ENCODE data around the gene ARID3C. TPM values are rescaled to one million over a fixed set of nuclear protein-coding genes. Genes with fewer than 3 reads are reported as not detected.
A peak's percentile ranks its signal among the peaks of the same experiment; 100 is the strongest.

The ARID3C gene
- total RNA-seq, 4 donors from 2014 or later: 0.53 TPM; not detected in 3

- no peaks in the 10 kb centered on the region for H3K36me3 ChIP-seq
- H3K27ac ChIP-seq: no peak overlapping the region
- TF ChIP-seq POLR2A (IDR thresholded peaks at IDR 0.05): no peak
- no peak for TF ChIP-seq CTCF (IDR thresholded peaks at IDR 0.05)
- peaks cover 0 to 70% (median 9%) of the 10 kb centered on the region in 4 donors for H3K4me1 ChIP-seq
- no peak overlapping the region for H3K4me3 ChIP-seq
- no peak for DNase-seq
- no peaks in the 10 kb centered on the region for H3K9me3 ChIP-seq
- H3K27me3 ChIP-seq: peaks cover 0 to 17% of the 10 kb centered on the region in 2 donors
Measured at GRCh38 chr9:34575241-34575640, 53.6 kb downstream of the ARID3C start.

DNA sequence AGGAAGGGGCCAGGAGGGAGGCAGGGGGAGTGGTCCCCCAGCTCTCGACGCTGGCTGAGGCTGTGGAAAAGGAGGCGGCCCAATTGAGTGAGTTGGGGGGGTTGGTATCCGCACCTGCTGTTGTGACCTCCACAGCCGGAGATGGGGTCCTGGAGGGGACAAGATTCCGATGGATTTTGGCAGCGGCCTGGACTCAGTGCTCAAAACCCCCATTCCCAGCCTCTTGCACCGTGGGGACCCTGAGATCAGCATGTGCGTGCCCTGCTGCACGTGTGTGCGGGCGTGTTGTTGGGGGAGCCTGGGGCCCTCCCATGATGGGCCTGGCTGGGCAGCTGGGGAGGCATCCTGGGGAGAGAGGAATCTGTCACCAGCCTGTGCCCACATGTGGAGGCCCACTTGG lies 54.3 kb downstream of the ARID3C start:
- H3K27ac ChIP-seq: no peak overlapping the region
- H3K4me3 ChIP-seq: no peak overlapping the region
- TF ChIP-seq POLR2A (IDR thresholded peaks at IDR 0.05) (no peak), CTCF (IDR thresholded peaks at IDR 0.05) (no peak)
- H3K36me3 ChIP-seq: no peaks in the 10 kb centered on the region
- no peaks in the 10 kb centered on the region for H3K9me3 ChIP-seq
- peaks cover 0 to 70% (median 9%) of the 10 kb centered on the region in 4 donors for H3K4me1 ChIP-seq
- peaks cover 0 to 15% of the 10 kb centered on the region in 2 donors for H3K27me3 ChIP-seq
- DNase-seq: no peak

- TF ChIP-seq CTCF (IDR thresholded peaks at IDR 0.05) (no peak), POLR2A (IDR thresholded peaks at IDR 0.05) (no peak)
- peaks cover 0 to 7% of the 10 kb centered on the region in 2 donors for H3K27me3 ChIP-seq
- H3K4me3 ChIP-seq: no peak overlapping the region
- peaks cover 0 to 64% (median 9%) of the 10 kb centered on the region in 4 donors for H3K4me1 ChIP-seq
- no peak for DNase-seq
- H3K27ac ChIP-seq: no peak overlapping the region
- H3K9me3 ChIP-seq: no peaks in the 10 kb centered on the region
- H3K36me3 ChIP-seq: no peaks in the 10 kb centered on the region
Measured at GRCh38 chr9:34573599-34574325, 55.1 kb downstream of the ARID3C start.

- peaks cover 0 to 53% (median 4%) of the 10 kb centered on the region in 4 donors for H3K4me1 ChIP-seq
- H3K27me3 ChIP-seq: peaks cover 0 to 3% of the 10 kb centered on the region in 2 donors
- no peak for DNase-seq
- H3K4me3 ChIP-seq: no peak overlapping the region
- H3K36me3 ChIP-seq: no peaks in the 10 kb centered on the region
- no peak for TF ChIP-seq POLR2A (IDR thresholded peaks at IDR 0.05)
- TF ChIP-seq CTCF (IDR thresholded peaks at IDR 0.05): no peak
- no peaks in the 10 kb centered on the region for H3K9me3 ChIP-seq
- H3K27ac ChIP-seq: peak overlapping the region in 1 of 4 donors; percentile 72
Measured at GRCh38 chr9:34572628-34573027, 56.2 kb downstream of the ARID3C start.

DNA sequence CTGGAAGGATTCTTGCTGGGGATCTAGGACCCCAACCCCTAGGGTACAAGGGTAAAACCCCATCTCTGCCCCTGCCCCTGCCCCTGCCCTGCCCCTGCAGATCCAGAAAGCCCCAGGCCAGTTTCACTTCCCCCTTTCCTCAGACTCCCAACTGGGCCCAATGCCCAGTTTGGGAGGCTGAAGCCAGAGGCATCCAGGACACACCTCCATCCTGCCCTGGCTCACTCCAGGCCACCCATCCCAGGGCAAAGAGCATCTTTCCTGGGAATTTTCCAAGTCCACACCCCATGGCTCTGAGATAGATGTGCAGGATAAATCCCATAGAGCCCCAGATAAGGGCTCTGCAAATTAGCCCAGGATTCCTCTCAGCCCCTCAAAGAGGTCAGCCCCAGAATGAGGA lies 56.8 kb downstream of the ARID3C start:
- DNase-seq: peak in 2 of 3 donors; percentile 77 to 83
- Histone ChIP-seq H3K4me1 (peaks cover 0 to 47% (median 3%) of the 10 kb centered on the region in 4 donors), H3K27ac (peak overlapping the region in 2 of 4 donors; percentile 42 to 72), H3K36me3 (no peaks in the 10 kb centered on the region), H3K4me3 (no peak overlapping the region), H3K27me3 (peaks cover 0 to 3% of the 10 kb centered on the region in 2 donors), H3K9me3 (no peaks in the 10 kb centered on the region)
- TF ChIP-seq POLR2A (IDR thresholded peaks at IDR 0.05) (no peak), CTCF (IDR thresholded peaks at IDR 0.05) (no peak)
